Activated effector memory CD4-positive, alpha-beta T cell treated with Interleukin-2 at 50 U/mL for 16 hours (primary cell): ENCODE results near the gene SEMA4D.

ENCODE experiments used
- DNase-seq: peaks from one replicate; pipeline ENCODE4 v3.0.0-alpha.2; 2020

Gene SEMA4D

DNA sequence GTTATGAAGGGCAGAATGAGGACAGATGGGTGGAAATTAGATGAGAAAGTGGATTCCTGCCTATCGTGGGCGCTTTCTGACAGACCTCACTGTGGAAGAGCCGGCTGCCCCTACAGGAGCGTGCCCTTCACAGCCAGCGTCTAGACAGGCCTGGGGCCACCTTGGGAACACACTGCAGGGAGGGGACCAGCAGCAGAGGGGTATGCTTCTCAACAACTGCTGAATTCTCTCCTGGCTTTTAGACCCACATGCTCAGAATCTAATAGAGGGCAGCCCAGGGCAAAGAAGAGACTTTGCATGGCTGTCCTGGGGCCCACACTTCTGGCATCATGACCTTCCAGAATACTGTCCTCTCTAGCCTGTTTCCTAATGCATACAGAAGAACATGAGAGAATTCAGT lies 2.1 kb upstream of the SEMA4D start:
- DNase-seq, result no peak

DNA sequence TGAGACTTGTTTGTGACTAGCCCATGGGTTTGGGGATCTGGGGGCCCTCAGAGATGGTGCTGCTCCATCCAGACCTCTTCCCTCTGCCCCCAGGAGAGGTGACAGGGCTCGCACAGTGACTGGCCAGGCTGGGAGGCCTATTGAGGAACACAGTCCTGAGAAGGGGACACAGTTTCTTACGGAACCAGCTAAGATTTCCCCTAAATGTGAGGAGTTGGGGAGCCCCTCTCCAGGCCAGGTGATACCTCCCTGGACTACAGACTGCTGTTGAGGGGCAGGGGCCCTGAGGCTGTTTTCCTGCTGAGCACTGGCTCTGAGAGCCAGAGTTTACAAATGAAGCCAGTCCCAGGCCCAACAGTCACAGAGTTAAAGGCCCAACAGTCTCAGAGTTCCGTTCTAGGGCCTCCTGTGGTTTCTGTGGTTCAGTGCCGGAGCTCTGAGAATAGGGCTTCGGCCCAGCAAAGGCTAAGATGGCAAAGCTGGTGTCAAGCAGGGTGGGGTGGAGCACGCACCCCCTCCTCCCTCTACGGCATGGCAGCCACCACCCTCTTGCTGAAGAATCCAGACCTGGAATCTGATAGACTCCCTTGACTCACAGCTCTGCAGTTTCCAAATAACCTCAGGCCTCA lies 1.1 kb upstream of the SEMA4D start:
- DNase-seq, result peak; percentile 44

DNA sequence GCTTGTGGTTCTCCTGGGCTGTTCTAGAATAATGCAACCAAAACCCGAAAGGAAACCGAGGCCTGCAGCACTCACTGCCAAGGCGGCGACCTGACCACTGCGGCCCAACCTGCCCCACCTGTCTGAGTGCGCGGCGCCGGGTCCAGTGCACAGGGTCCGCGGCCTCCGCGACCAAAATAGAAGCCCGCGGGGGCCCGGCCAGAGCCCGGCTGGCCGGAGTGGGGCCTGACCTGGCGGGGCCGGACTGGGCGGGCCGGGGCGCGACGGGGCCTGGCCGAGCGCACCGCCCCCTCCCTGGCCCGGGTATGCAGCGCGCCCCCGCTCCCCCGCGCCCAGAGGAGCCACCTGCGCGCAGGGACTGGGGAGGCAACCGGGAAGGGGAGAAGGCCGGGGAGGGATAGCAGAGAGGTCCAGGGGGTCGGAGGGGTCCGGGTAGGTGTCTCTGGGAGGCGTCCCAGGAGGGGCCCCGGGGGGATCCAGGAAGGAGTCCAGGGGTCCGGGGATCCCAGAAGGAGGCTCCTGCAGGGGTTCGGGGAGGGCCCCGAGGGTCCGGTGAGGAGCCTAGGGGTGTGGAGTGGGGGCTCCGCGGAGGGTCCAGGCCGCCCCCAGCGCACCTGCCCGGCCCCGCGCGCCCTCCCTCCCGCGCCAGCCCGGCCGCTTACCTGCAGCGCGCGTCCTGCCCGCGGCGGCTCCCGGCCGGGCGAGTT lies 503 bp downstream of the SEMA4D start:
- DNase-seq, result no peak

DNA sequence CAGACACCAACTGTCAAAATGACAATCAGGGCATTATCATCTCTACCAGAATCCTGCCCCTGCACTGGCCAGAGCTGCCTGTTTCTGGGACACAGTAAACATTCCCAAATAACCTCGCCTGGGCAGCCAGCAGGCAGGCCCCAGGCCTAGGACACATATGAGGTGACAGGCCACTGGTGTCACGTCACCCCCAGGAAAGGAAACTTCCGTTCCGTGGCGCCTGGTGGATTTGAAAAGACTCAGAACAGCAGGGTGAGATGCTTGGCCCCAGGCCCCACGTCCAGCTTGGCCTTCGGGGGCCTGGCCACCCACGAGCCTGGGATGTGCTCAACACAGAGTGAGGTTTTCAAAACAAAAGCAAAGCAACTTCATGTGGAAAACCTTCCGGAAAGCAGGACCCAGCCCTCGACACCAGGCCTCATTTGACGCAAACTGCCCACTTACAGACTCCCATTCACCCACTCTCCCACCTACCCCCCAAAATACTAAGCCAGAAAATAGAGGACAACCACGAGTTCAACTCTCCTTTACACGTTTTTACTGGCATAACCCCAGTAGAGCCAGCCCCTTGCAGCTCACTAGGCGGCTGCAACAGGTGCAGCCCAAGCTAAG lies 1.2 kb downstream of the SEMA4D start:
- no peak for DNase-seq

DNA sequence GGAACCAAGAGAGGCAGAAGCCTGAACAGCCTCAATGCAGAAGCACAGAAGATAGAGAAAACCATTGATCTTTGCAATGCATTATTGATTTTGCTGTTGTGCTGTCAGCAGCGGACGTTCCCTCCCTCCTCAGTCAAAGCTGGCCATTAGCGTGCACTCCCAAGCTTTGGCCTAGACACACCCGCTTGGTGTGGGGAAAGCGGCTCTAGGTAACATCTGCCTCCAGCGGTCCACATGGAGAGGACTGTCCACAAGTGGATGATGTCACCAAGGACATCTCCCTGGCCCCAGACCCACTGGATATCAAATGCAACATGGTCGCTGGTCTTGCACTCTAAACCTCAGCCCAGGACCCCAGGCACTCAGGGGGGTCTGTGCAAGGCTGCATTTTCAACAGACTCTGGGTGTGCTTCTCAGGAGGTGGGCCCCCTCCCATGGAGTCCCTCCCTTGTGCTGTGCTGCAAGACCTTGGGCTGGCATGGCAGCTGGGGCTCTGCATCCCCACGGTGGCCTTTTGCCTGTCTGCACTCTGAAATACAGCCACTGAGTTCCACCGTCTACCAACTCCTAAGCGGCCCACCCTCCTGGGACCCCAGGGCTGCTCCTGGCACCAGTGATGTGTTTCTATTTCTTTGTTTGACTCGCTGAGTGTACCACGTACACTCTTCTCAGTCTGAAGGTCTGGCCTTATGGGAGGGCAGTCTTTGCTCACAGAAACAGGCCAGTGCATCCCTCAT lies 1.9 kb downstream of the SEMA4D start:
- DNase-seq, result no peak

DNA sequence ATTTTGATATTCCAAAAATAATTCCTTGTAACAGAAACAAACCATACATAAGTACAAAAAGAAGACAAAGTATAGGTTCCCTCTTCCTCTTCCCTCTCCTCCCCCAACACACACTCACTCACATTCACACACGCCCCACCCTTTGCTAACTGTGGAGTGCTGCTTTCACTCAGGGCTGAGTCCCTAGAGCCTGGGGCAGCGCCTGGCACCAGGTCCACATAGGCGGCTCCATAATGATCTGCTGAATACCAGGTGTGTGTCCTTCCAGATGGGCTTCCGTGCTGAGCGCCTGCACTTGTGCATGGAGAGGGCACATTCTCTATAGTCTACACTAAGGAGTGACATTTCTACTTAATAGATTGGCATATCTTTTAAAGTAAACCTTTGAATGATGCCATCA lies 3.7 kb downstream of the SEMA4D start:
- no peak for DNase-seq

DNA sequence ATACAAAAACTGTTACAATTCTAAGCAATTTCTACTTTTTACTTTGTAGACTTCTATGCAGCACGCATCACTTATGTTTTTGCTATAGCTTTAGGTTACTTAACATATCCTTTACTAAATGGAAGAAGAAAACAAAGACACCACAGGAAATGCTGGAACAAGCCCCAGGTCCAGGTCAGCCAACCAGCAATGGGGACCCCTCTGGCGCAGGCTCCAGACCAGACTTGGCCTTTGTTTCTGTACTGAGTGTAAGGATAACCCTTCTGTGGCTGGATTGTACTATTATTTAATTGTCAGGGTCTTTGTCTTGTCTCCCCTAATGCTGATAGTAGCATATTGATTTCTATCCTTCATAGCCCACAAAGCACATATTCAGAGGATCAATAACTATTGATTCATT lies 4.2 kb downstream of the SEMA4D start:
- no peak for DNase-seq

DNA sequence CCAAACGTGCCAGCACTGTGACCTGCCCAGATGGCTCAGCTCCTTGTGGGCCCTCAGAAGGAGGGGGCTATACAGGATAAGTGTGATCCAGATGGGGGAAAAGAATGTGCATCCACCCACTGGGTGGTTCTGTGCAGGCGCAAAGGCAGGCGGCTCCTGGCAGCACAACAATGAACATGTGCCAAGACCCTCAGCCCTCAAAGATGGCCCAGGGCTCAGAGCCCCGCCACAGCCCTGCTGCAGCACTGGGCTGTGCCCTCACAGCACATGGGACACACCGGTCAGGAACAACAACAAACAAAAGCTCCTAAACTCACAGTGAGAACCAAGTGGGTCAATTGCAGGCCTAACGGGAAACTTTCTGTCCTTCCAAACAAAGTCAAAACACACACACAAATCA lies 4.7 kb downstream of the SEMA4D start:
- DNase-seq, result no peak

DNA sequence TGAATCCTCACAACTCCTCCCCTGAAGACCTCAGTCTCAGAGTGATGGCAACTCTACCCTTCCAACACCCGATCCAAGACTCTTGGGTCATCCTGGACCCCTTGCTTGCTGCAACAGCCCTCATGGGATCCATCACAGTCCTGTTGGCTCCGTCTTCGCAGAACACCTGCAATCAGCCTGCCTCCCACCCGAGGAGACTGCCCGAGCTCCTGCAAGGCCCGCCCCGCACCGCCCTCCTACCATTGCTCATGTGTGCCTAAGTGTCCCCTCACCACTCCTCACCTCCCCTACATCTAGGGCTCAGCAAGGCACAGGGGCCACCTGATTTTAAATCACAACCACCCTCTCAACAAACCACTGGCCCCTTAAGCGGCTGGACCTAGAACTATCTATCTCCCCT lies 5.3 kb downstream of the SEMA4D start:
- DNase-seq, result no peak

DNA sequence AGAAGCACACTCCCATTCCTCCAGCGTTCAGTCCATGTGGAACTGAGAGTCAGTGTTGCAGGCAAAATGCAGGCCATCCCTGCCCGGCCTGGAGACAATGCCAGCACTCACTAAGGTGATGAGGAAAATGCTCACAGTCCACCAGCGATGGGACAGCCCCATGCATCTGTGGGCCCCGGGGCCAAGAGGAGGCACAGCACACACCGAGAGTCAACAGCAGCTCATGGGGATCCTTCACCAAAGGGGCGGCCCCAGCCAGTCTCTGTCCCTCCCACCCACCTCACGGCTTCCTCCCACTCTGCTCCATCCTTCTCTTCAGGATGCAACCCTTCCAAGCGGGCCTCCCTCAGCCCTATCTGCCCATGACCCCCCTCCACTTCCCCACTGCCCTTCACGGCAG lies 6.2 kb downstream of the SEMA4D start:
- DNase-seq, result no peak

DNA sequence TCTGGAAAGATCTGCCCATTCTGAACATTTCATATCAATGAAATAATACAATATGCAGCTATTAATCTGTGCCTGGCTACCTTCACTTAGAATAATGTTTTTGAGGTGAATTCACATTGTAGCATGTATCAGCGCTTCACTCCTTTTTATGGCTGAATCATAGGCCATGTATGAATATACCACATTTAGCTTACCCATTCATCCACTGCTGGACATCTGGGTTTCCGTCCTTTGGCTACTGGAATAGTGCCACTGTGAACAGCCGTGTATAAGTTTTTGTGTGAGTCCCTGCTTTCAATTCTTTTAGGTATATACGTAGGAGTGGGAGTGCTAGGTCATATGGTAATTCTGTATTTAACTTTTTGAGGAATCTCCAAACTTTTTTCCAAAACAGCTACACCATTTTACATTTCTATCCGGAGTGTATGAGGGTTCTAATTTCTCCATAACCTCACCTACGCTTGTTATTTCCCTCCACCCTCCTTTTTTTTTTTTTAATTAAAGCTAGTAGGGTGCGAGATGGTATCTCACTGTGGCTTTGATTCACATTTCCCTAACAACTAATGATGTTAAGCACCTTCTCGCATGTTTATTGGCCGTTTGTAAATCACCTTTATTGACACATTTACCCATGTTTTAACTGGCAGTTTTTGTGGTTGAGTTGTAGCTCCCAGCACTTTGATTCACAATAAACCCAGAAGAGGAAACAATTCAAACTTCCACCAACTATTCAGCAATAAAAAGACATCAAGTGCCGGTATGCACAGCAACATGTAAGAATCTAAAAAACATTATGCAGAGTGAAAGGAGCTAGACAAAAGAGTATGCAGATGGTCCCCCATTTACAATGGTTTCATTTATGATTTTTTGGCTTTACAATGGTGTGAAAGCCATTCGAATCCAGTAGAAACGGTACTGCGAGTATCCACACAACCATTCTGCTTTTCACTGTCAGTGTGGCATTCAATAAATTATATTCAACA lies 8.1 kb downstream of the SEMA4D start:
- DNase-seq, result no peak

DNA sequence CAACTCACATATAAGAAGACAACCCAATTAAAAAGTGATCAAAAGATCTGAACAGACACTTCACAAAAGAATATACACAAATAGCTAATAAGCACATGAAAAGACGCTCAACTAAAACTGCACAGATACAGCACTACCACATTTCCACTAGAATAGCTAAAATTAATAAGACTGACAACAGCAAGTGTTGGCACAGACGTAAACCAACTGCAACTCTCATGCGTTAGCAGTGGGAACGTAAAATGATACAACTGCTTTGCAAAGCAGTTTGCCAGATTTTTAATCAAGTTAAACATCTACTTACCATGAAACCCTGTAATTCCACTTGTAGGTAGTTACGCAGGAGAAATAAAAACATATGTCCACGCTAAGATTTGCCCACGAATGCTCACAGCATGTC lies 9.0 kb downstream of the SEMA4D start:
- no peak for DNase-seq

DNA sequence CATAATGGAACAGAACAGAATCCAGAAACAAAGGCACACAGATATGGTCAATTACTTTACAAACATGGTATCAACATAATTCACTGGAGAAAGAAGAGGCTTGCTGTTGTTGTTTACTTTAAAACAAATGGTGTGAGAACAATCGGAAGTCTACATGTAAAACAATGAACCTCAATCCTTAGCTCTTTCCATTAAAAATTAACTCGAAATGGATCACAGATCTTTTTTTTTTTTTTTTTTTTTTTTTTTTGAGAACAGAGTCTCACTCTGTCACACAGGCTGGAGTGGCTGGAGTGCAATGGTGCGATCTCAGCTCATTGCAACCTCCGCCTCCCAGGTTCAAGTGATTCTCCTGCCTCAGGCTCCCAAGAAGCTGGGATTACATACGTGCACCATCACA lies 9.8 kb downstream of the SEMA4D start:
- DNase-seq, result no peak

DNA sequence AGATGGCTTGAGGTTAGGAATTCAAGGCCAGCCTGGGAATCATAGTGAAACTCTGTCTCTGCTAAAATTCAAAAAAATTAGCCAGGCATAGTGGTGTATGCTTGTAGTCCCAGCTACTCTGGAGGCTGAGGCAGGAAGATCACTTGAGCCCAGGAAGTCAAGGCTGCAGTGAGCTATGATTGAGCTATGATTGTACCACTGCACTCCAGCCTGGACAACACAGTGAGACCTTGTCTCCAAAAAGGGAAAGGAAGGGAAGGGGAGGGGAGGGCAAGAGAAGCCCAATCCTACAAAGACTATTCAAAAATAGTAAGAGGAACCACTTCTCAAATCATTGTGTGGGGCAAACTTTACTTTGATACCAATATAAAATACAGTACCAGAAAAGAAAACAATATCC lies 11.2 kb downstream of the SEMA4D start:
- no peak for DNase-seq

DNA sequence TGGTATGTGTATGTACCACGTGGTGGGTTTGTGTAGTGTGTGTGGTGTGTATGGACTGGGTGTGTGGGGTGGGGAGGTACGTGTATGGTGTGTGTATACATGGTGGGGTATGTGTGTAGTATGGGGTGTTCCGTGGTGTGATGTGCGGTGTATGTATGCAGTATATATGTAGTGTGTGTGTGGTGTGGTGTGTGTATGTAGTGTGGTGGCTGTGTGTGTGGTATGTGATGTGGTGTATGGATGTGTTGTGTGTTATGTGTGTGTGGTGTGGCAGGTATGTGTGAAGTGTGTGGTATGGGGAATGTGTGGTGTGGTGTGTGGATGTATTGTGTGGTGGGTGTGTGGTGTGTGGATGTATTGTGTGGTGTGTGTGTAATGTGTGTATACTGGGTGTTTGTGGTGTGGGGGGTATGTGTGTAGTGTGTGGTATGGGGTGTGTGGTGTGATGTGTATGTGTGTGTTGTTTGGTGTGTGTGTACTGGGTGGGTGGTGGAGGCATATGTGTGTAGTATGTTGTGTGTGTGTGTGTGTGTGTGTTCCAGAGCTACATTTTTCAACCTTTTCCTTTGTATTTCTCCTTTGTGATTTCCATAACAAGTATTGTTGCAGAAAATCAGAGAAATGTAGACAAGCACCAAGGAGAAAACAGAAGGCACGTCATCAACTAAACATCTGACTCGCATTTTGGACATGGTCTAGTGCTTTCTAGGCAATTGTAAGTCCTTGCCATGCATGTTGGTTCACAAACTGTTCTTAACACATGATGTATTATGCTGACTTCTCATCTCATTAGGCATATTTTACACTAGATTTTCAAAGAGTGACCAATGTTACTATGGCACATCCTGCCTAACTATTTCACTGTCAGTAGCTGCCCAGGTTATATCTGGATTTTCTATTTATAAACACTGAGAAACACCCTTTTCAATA lies 13.2 kb downstream of the SEMA4D start:
- DNase-seq, result no peak

DNA sequence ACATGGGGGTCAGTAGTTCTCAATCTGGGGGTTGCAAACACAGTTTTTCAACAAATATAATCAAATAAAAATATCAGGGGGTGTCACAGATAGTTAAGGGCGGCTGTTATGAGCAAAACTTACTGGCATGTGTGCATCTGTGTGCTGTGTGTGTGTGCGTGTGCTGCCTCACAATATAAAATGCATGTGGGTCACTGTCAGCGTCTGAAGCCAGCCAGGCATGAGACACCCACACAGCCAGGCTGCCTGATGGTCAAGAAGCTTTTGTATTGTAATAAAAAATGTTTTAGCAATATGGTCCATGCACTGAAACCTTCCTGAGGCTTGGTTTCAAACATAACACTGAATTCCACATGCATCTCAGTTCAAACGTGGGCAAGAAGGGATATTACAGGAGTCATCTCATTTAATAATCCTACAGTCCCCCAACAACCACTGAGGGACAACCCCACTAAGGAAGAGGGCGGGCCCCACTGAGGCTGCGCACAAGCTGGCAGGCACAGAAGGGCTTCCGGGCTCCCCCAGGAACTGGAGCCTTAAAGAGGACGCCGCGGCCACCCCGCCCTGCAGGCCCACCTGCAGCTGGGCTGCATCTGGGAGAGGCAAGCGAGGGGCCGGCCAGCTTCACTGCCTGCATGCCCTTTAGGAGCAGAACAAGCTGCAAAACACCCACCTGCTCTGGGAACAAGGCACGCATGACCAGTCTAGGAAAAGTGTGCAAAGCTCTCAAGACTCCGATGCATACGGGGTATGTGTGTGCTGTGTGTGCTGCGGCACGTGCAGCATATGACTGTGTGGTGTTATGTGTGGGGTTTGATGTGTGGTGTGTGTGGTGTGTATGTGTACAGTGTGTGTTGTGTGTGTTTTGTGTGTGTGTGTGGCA lies 14.1 kb downstream of the SEMA4D start:
- peak; percentile 64 for DNase-seq

DNA sequence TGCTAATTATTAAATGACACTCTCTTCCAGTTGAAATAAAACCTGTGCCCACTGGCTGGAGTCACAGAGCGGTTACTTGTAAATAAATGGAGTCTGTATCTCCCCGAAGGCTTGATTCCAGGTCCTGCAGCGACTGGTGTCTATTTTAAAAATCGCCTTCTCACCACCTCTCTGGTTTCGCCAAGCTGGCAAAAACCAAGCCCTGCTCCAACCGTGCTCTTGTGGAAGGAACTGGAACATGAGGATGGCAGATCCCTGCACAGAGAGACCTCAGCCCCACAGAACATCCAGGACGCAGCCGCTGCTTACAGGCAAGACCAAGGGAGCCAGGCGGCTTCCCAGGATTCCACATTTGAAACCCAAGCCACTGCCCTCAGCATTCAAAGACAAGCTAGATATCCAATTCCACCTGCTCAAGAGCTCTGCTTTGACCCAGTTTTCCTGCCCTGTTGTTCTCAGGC lies 15.0 kb downstream of the SEMA4D start:
- no peak for DNase-seq

DNA sequence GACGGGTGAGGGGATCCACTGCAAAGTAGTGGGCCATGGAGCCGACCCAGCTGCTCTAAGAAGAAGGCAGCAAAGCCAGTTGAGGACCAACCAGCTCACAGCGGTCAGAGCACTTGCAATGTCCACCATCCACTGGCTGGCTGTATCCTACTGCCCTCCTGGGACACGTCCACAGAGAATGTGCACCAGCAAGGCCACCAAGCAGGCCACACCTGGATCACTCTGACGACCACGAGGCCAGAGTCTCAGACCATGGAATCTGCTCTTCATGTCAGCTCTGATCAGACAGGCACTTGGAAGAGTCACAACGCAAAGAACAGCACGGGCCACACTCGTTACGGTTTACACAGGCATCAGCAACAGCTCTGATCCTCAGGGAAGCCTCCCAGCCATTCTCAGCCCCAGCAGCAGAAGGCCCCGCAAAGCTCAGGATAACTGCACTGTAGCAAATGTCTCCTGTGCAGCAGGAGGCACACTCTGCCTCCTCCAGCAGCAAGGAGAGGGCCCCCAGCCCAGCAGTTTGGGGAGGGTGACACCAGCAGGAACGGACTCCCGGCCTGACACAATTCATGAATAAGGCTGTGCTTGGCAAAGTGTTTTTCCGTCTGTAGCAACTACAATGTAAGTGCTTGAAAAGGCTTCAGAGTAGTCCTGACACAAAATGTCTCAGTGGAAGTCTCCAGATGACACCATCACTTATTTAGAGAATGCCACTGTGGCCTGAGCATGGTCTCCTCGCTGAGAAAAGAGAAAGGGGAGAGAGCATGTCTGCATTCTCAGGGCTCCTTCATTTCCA lies 15.7 kb downstream of the SEMA4D start:
- DNase-seq, result no peak

DNA sequence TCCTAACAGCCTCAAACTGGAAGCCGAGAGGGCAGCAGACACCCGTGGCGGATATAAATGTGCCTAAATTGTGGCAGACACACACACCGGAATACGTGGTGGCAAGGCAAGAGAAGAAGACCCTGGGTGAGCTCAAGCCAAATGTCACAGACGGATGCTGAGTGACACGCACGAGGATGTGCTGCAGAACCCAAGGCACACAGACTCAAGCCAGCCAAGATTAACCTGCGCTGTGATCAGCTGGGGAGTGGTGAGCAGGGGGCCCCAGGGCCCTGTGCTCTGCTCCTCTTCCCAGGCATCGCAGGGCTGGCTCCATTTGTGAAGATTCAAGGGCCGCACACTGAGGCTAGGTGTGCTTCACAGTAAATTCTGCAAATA lies 16.4 kb downstream of the SEMA4D start:
- peak; percentile 52 for DNase-seq
